HG02938 (cell line): ENCODE results near the gene MOK.
"Not testable (repeated sequence)": the region's sequence is repeated elsewhere in the genome, so short reads cannot be mapped to it uniquely, and the experiment has no call there.

Source experiments
- ATAC-seq: cut with Tn5 transposase; IDR thresholded peaks from one replicate; pipeline ENCODE4 v1.9.1; 2021; ENCODE audit warnings: mild to moderate bottlenecking, moderate library complexity; ENCODE audit not compliant: unreplicated experiment

MOK gene

GRCh38 chr14:102323102-102323501, 18.1 kb upstream of the MOK start:
- no peak for ATAC-seq

GRCh38 chr14:102321456-102322422, 16.8 kb upstream of the MOK start:
- no peak for ATAC-seq

- no peak for ATAC-seq
Observed at GRCh38 chr14:102320671-102321455, 15.9 kb upstream of the MOK start.

- ATAC-seq, result peak; percentile 34
Observed at GRCh38 chr14:102320033-102320660, 15.2 kb upstream of the MOK start.

- ATAC-seq, result peak; percentile 54
Observed at GRCh38 chr14:102319351-102320032, 14.5 kb upstream of the MOK start, which contains the start of gene ZNF839. TSS of gene ZNF839 (plus strand) at chr14:102319746. CDS start at chr14:102319766, 20 bp downstream.

- no peak for ATAC-seq
Observed at GRCh38 chr14:102318781-102319276, 13.9 kb upstream of the MOK start.

- ATAC-seq, result no peak
Observed at GRCh38 chr14:102317564-102318248, 12.7 kb upstream of the MOK start.

- ATAC-seq, result peak; percentile 52
Observed at GRCh38 chr14:102316743-102317563, 12.0 kb upstream of the MOK start.

GRCh38 chr14:102316338-102316742, 11.4 kb upstream of the MOK start:
- no peak for ATAC-seq

- ATAC-seq, result no peak
Observed at GRCh38 chr14:102315121-102315520, 10.2 kb upstream of the MOK start.

- ATAC-seq, result peak; percentile 48
Observed at GRCh38 chr14:102314242-102315011, 9.5 kb upstream of the MOK start.

GRCh38 chr14:102303664-102304063, 1.3 kb downstream of the MOK start:
- no peak for ATAC-seq

- not testable (repeated sequence) for ATAC-seq
Observed at GRCh38 chr14:102298303-102299070, 6.5 kb downstream of the MOK start.

GRCh38 chr14:102297436-102298170, 7.4 kb downstream of the MOK start:
- no peak for ATAC-seq

GRCh38 chr14:102295270-102295669, 9.7 kb downstream of the MOK start:
- no peak for ATAC-seq

GRCh38 chr14:102293781-102294180, 11.2 kb downstream of the MOK start:
- no peak for ATAC-seq

GRCh38 chr14:102292441-102292840, 12.5 kb downstream of the MOK start:
- no peak for ATAC-seq
